H1 (cell line): ENCODE results near the gene MAPK8. TPM values are rescaled to one million over a fixed set of nuclear protein-coding genes. Genes with fewer than 3 reads are reported as not detected.
"Not testable (repeated sequence)": the region's sequence is repeated elsewhere in the genome, so short reads cannot be mapped to it uniquely, and the experiment has no call there.

Experiments used
- CTCF ChIA-PET: fragments of 300-600 bp; sonication (Branson Sonifier 250); formaldehyde crosslinking; loops from one replicate; lab custom pipeline; 2021; ENCODE audit not compliant: partially characterized antibody; lab: Charles Lee
- POLR2A ChIA-PET: fragments of 300-600 bp; sonication (Branson Sonifier 250); formaldehyde crosslinking; loops from one replicate; lab custom pipeline; 2021; ENCODE audit warnings: inconsistent platforms; ENCODE audit not compliant: partially characterized antibody; lab: Charles Lee
- DNase-seq, 2 experiments: peaks; one replicate each; pipeline versions ENCODE4 v3.0.0 to v3.0.0-alpha.2; 2010 to 2022; ENCODE audit warnings: low spot score in 2 of 2, low read depth in 1 of 2, mixed read lengths in 1 of 2
- FAIRE-seq: peaks from 2 replicates; lab custom pipeline; 2011; peaks lifted over from hg19 to GRCh38; lab: Jason Lieb, UNC
- H2AFZ ChIP-seq: 2 replicates; pipeline ENCODE4 v1.8.1; 2012; ENCODE audit warnings: low read length, inconsistent platforms
- H2AK5ac ChIP-seq: 2 replicates; pipeline ENCODE4 v1.6.1; 2013; ENCODE audit warnings: low read depth, low read length
- H2BK120ac ChIP-seq: replicated peaks from 2 replicates; pipeline ENCODE3; 2013; ENCODE audit warnings: low read depth, low read length, inconsistent platforms
- H2BK12ac ChIP-seq: 2 replicates; pipeline ENCODE4 v1.6.1; 2013; ENCODE audit warnings: low read depth, low read length
- H2BK15ac ChIP-seq: 2 replicates; pipeline ENCODE4 v1.6.1; 2013; ENCODE audit warnings: low read length
- H2BK20ac ChIP-seq: 2 replicates; pipeline ENCODE4 v1.6.1; 2013; ENCODE audit warnings: low read length
- H2BK5ac ChIP-seq: 2 replicates; pipeline ENCODE4 v1.6.1; 2013; ENCODE audit warnings: low read depth, low read length
- H3K14ac ChIP-seq: 2 replicates; pipeline ENCODE4 v1.6.1; 2013; ENCODE audit warnings: inconsistent platforms; ENCODE audit not compliant: insufficient read length
- H3K18ac ChIP-seq: 2 replicates; pipeline ENCODE4 v1.6.1; 2013; ENCODE audit warnings: low read length; ENCODE audit errors: extremely low read depth
- H3K23ac ChIP-seq: 2 replicates; pipeline ENCODE4 v1.6.1; 2013; ENCODE audit warnings: inconsistent platforms; ENCODE audit not compliant: insufficient read length
- H3K23me2 ChIP-seq: 2 replicates; pipeline ENCODE4 v1.6.1; 2013; ENCODE audit warnings: low read depth, low read length
- H3K27ac ChIP-seq: 2 replicates; pipeline ENCODE4 v1.6.1; 2011; ENCODE audit warnings: low read depth, low read length, inconsistent platforms
- H3K27me3 ChIP-seq, 4 experiments: replicated peaks in 1 of 4; 1 replicate in 1 of 4; 2 replicates in 3 of 4; pipeline versions ENCODE4 v1.6.1 to v1.8.1; 2011 to 2013; ENCODE audit warnings: low read length in 3 of 4, mild to moderate bottlenecking in 3 of 4, inconsistent platforms in 2 of 4, mixed read lengths in 2 of 4, moderate library complexity in 1 of 4; ENCODE audit not compliant: control insufficient read depth in 3 of 4, insufficient read depth in 3 of 4; ENCODE audit errors: extremely low read depth in 1 of 4
- H3K36me3 ChIP-seq, 4 experiments: 2 replicates each; pipeline versions ENCODE4 v1.6.1 to v1.8.1; 2011 to 2013; ENCODE audit warnings: mild to moderate bottlenecking in 4 of 4, low read length in 3 of 4, moderate library complexity in 2 of 4, control low read depth in 1 of 4, inconsistent platforms in 1 of 4; ENCODE audit not compliant: insufficient read depth in 4 of 4, control insufficient read depth in 2 of 4
- H3K4ac ChIP-seq: replicated peaks from 2 replicates; pipeline ENCODE3; 2013; ENCODE audit warnings: low read length, low read depth, mixed read lengths, inconsistent platforms; ENCODE audit not compliant: insufficient read length
- H3K4me1 ChIP-seq, 4 experiments: replicated peaks in 1 of 4; 1 replicate in 1 of 4; 2 replicates in 3 of 4; pipeline versions ENCODE4 v1.6.1 to v1.8.1; 2011 to 2013; ENCODE audit warnings: low read length in 3 of 4, inconsistent platforms in 2 of 4, mixed read lengths in 1 of 4; ENCODE audit not compliant: insufficient read depth in 4 of 4, control insufficient read depth in 3 of 4
- H3K4me2 ChIP-seq, 2 experiments: 2 replicates each; pipeline versions ENCODE4 v1.6.1 to v1.8.1; 2011 to 2013; ENCODE audit warnings: low read depth in 2 of 2, low read length in 2 of 2, control low read depth in 1 of 2, inconsistent platforms in 1 of 2, mild to moderate bottlenecking in 1 of 2; ENCODE audit not compliant: insufficient read depth in 1 of 2
- H3K4me3 ChIP-seq, 4 experiments: fragments of 200-600, 300-600 bp in 1 of 4; sonication (generic), shearing (Covaris generic), sonication (Bioruptor Twin) in 1 of 4; 2 replicates each; pipeline versions ENCODE4 v1.5.1 to v1.8.1; 2011 to 2016; ENCODE audit warnings: low read length in 4 of 4, low read depth in 3 of 4, control low read depth in 2 of 4, inconsistent platforms in 2 of 4, mild to moderate bottlenecking in 2 of 4, mixed read lengths in 1 of 4, moderate library complexity in 1 of 4; ENCODE audit not compliant: insufficient read depth in 2 of 4; ENCODE audit errors: extremely low read depth in 1 of 4
- H3K56ac ChIP-seq: replicated peaks from 2 replicates; pipeline ENCODE3; 2013; ENCODE audit warnings: low read depth, mild to moderate bottlenecking, mixed read lengths, low read length, inconsistent platforms; ENCODE audit not compliant: insufficient read length
- H3K79me1 ChIP-seq: 2 replicates; pipeline ENCODE4 v1.6.1; 2013; ENCODE audit warnings: low read depth, low read length, control low read depth
- H3K79me2 ChIP-seq, 2 experiments: 2 replicates each; pipeline versions ENCODE4 v1.6.1 to v1.8.1; 2012 to 2013; ENCODE audit warnings: low read length in 2 of 2, mild to moderate bottlenecking in 2 of 2, inconsistent platforms in 1 of 2; ENCODE audit not compliant: insufficient read depth in 2 of 2, control insufficient read depth in 1 of 2
- H3K9ac ChIP-seq, 4 experiments: replicated peaks in 1 of 4; 1 replicate in 1 of 4; 2 replicates in 3 of 4; pipeline versions ENCODE4 v1.6.1 to v1.8.1; 2011 to 2013; ENCODE audit warnings: low read depth in 3 of 4, low read length in 3 of 4, control low read depth in 2 of 4, mild to moderate bottlenecking in 2 of 4, moderate library complexity in 2 of 4, inconsistent platforms in 1 of 4; ENCODE audit errors: extremely low read depth in 1 of 4
- H3K9me3 ChIP-seq, 2 experiments: 2 replicates each; pipeline versions ENCODE4 v1.6.1 to v1.8.1; 2012 to 2013; ENCODE audit warnings: mild to moderate bottlenecking in 2 of 2, moderate library complexity in 2 of 2, control low read depth in 1 of 2, inconsistent platforms in 1 of 2, low read depth in 1 of 2, low read length in 1 of 2, mixed read lengths in 1 of 2; ENCODE audit not compliant: insufficient read depth in 2 of 2
- H4K20me1 ChIP-seq, 2 experiments: replicated peaks in 1 of 2; 2 replicates each; pipeline versions ENCODE3 to v1.8.1; 2011 to 2013; ENCODE audit warnings: inconsistent platforms in 2 of 2, low read length in 2 of 2, mild to moderate bottlenecking in 1 of 2; ENCODE audit not compliant: insufficient read depth in 2 of 2, control insufficient read depth in 1 of 2
- H4K5ac ChIP-seq: 2 replicates; pipeline ENCODE4 v1.6.1; 2013; ENCODE audit warnings: low read length, low read depth, mixed read lengths, inconsistent platforms; ENCODE audit not compliant: insufficient read length
- H4K8ac ChIP-seq: 2 replicates; pipeline ENCODE4 v1.8.0; 2013; ENCODE audit warnings: mild to moderate bottlenecking, moderate library complexity, low read length, inconsistent platforms; ENCODE audit not compliant: insufficient read depth; ENCODE audit errors: extremely low read depth
- H4K91ac ChIP-seq: replicated peaks from 2 replicates; pipeline ENCODE3; 2013; ENCODE audit warnings: low read length, mixed read lengths, inconsistent platforms; ENCODE audit not compliant: insufficient read length
- KDM1A ChIP-seq: fragments of 200-600, 300-600 bp; sonication (generic); IDR thresholded peaks from 2 replicates; pipeline ENCODE4 v1.7.1; 2016; ENCODE audit warnings: mild to moderate bottlenecking, low read length, borderline replicate concordance
- WGBS, 2 experiments: shearing (Covaris generic) in 1 of 2; methylation state at CpG; one replicate each; pipeline versions ENCODE4 v1.1.6 to v1.1.7; 2013 to 2015; ENCODE audit warnings: low lambda C conversion rate in 2 of 2, mixed read lengths in 2 of 2, inconsistent platforms in 1 of 2, low coverage in 1 of 2, missing lambda C conversion rate in 1 of 2; ENCODE audit not compliant: insufficient replicate concordance in 2 of 2, insufficient coverage in 1 of 2, insufficient read length in 1 of 2; ENCODE audit errors: extremely low coverage in 1 of 2, missing lambda C conversion rate in 1 of 2; 5-methylcytosine and 5-hydroxymethylcytosine counted together
- polyA plus RNA-seq, 7 experiments: library from polyadenylated mRNA; depleted of rRNA in 3 of 7; stranded (reverse) in 5 of 7; unstranded in 2 of 7; fragments of >200 nt in 5 of 7; fragments of 200-250 nt in 2 of 7; gene quantifications; 1 replicate in 5 of 7; 2 replicates in 1 of 7; 4 replicates in 1 of 7; pipeline versions ENCODE4 v1.2.1 to v1.2.3, GENCODE V29; 2011 to 2013; ENCODE audit warnings: missing spikeins in 2 of 7, mixed read lengths in 2 of 7
- total RNA-seq: library from RNA; stranded (reverse); fragmentation: NEBNext Ultra II Directional; extraction: Animal tissue kit (Norgen Biotek cat#: 25700); gene quantifications from 2 replicates; pipeline ENCODE4 v1.2.1, GENCODE V29; 2021

The MAPK8 gene
- total and polyA plus RNA-seq, 2 of the 8 experiments (the other 6 are each of a cell fraction or from before 2014, with no cell fraction given): 23.3 to 71.3 TPM

DNA sequence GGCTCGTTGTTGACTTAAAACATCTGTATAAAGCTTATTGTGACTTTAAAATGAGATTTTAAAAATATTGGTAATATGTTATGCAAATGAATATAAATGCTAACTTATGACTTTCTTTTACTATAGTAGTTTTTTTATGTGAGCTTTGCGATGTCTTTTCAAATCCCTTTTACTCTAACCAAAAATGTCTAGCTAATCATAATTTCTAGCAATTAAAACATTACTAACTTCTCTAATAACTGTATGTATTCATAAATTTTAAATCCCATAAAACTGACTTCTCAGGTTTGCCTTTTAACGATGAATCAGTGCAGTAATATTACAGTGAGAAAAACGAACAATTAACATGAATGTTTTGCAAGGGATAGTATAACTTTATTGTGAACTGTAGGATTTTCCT, 113.2 kb downstream of the MAPK8 start (continued):
- no peak for TF ChIP-seq KDM1A

DNA sequence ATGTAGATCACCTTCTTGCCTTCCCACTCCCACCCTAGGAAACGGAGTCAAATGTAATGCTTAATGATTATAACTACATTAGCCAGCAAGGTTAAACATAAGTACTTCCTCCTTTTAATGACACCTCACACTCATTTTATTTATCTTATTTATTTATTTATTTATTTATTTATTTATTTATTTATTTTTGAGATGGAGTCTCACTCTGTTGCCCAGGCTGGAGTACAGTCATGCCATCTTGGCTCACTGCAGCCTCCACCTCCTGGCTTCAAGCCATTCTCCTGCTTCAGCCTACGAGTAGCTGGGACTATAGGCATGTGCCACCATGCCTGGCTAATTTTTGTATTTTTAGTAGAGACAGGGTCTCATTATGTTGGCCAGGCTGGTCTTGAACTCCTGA, 115.4 kb downstream of the MAPK8 start:
- H2BK5ac ChIP-seq, H3K9me3 ChIP-seq, H2BK12ac ChIP-seq, H3K36me3 ChIP-seq, H2AK5ac ChIP-seq, H4K8ac ChIP-seq, H4K20me1 ChIP-seq, H2AFZ ChIP-seq, H2BK15ac ChIP-seq, H3K4me3 ChIP-seq, H3K9ac ChIP-seq, POLR2A ChIA-PET, H3K79me1 ChIP-seq, H3K23me2 ChIP-seq, H3K27me3 ChIP-seq, H3K79me2 ChIP-seq, DNase-seq, H3K27ac ChIP-seq, H3K14ac ChIP-seq, H3K4me1 ChIP-seq, CTCF ChIA-PET, H2BK120ac ChIP-seq, H3K4me2 ChIP-seq, H3K18ac ChIP-seq, H4K91ac ChIP-seq, H4K5ac ChIP-seq, H2BK20ac ChIP-seq, H3K56ac ChIP-seq, H3K23ac ChIP-seq, FAIRE-seq, H3K4ac ChIP-seq: not testable (repeated sequence)
- WGBS, 2 experiments: 91% methylated on average over 2 of the region's 2 CpGs; no CpG with 5 or more reads in 1 of the 2 experiments
